HT-29 (cell line): ENCODE data around the gene SCFD2. TPM values are rescaled to one million over a fixed set of nuclear protein-coding genes. Genes with fewer than 3 reads are reported as not detected.

ENCODE experiments used
- DNase-seq: peaks from one replicate; pipeline ENCODE4 v3.0.0-alpha.2; 2015; ENCODE audit warnings: low spot score
- total RNA-seq: library from RNA; depleted of rRNA; stranded (reverse); fragments of >200 nt; shearing (Covaris generic); gene quantifications from 2 replicates; pipeline ENCODE4 v1.2.3, GENCODE V29; 2014

Gene SCFD2
- total RNA-seq, 1 experiment from 2014 or later = 33.1 TPM

DNA sequence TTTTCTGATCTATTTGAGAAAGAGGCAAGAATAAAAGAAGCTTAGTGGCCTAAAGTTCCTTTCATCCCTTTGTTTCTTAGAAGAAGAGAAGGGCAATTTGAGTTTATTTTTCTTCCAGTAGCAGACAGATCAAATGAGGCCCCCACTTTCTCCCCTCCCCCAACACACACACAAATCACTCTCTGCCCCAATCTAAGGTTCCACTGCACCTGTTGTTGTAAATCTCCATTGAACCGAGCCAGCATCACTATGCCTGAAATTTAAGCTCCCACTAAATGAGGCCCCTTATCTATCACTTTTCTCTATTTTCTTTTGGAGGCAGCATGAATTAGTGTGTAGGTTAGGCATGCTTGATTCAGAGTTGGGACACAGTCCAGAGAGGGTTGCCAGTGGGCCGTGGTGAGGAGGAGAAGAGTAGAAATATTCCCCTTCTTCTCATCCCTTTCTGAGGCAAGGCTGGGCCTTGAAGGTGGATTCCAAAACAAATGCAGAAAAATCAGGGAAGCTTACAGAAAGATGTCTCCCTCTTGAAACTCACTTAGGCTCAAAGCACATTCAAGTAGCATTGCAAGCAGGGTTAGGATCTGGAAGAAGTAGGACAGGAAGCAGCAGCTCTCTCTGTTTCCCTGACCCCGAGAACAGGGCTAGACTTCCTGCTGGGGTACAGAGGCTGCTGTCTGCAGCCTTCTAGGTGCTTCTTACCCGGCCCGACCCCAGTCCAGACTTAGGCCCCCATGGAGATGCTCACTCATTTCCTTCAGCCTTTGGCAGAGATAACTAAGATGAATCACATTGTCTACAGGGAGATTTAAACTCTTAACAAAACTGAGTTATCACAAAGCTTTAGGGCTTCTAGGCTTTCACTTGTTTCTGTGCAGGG, 433.0 kb downstream of the SCFD2 start:
- no peak for DNase-seq

DNA sequence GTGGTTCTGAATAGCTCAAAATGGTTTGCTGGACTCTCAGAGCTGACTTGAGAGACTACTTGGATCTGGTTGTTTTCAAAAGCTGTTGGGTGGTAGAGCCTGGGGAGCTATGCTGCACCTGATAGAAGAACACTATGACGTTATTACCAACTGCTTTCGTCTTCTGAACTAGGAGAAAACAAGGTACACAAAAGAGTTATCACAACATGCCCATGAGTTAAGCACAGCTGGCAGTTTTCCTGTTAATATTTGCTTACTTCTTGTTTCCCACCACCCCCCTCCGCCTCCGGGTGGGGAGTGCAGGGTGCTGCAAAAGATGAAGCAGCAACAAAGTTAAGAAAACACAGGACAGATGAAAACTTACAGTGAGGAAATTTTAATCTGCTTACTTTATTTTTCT, 434.6 kb downstream of the SCFD2 start:
- DNase-seq = no peak

DNA sequence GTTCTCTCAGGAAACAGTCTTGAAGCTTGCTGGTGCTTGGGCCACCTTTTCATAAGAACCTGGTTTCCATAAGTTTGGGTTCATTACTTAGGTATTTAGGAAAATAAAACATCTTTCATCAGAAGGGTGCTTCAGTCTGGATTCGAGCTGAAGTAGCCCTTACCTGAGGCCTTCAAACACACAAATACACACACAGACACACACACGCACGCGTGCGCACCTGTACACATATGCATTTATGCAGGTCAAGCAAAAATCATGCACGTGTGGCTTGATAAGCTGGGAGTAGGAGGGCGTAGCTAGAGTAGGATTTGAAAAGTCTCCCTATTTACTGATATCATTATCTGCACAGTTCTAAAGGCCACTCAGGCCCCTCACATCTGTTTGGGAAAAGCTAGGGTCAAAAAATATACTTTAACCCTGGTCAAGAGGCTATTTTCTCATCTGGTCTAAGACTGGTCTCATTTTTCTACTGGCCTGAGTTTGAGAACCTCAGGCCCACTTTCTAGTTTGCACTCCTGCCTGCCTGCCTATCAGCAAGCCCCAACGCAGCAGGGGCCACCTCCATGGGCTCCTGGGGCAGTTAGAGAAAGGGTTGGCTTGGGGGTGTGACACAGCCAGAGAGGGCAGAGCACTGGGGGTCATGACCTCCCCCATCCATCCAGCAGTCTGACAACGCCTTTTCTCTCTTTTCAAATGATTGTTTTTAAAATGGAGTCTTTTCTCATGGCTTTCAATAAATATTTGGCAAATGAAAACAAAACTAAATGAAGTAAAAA, 439.5 kb downstream of the SCFD2 start:
- no peak for DNase-seq

DNA sequence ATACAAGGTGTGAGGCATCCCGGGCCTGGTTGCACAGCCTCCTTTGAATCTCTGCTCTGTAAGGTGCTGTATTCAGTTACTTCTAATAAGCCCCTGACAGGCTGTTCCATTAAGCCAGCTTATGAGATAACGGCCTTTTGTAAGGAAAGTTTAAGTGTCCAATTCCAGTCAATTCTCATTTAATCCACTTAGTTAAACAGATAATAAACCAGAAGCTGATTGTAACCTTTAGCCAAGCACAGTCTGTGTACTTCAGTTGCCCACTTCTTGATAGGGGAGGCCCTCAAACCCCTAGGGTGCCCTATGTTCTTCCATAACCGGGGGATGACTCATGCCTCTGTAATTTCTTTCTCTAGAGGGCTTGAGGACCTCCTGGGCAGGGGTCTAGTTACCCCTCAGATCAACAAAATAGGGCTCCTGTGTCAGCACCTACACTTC, 440.3 kb downstream of the SCFD2 start:
- DNase-seq = no peak

DNA sequence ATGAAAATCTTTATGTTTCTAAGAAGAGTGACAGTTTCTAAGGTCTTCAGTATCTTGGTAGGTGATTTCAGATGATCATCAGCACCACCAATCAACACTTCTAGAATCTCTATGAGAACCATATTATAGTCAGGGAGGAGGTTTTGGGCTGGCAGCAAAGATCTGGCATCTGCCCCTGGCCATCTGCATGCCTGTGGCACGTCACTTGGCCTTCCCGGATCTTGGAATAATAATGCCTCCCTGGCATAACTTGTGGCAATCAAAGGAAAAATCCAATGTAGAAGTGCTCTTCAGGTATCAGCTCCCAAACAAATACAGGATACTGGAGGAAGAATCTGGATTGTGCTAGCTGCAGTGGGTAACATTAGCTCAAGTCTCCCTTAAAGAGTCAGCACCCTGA, 446.4 kb downstream of the SCFD2 start:
- DNase-seq = no peak

DNA sequence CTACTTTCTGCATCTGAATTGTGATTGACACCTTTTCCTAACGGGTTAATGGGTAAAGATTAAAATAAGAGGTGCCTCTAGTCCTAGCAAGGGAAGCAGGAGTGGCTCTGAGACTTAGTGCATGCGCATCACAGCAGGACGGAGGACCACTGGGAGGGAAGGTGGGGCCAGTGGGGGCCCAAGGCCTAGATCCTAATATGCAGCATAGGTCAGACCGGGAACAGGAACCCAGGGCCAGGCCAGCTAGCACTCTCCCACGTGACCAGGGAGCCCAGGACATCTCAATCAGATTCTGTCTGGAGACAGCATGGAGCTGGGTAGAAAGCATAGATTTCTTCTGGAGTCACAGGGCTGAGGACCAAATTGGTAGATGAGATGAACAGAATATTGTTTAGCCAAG, 448.0 kb downstream of the SCFD2 start:
- DNase-seq = no peak

DNA sequence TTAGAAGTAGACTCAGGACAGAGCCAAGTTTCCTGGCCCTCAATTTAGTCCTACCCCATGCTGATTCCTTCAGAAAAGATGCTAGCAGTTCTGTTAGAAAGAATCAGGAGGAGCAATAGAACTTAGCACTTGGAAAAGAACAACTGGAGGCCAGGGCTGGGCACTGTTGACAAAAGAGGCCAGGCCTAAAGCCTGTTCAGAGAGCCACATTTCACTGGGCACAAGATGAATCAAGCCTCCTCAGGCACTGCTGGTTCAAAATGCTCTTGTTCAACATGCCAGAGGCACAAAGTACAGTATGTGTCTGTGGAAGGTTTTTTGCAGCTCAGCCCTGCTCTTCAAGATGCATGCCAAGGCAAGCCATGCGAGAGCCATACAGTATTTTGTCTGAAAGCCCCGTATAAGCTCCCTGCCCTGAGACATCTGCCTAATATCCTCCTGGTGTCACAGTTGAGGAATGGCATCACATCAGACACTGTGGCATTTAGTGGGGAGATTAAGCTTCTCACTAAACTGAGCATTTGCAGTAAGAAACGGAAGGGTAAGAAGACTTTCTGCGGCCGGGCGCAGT, 450.0 kb downstream of the SCFD2 start:
- DNase-seq = no peak

DNA sequence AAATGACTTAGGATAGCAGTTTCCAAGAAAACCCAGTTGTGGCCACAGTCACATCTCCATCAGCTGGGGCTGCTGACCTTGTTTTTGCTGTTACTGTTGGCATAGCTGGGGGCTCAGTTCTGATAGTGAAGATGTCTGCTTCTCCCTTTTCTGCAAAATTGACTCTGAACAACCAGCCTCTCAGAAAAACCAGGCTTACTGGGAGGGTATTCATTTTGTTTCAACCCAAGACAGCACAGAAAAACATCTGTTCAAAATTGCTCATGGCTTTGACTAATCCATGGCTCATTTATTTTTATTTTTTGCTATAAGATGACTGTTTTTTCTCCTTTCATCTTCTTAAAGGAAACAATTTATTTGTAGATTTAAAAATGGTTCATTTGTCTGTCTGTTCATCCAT, 450.7 kb downstream of the SCFD2 start:
- no peak for DNase-seq

DNA sequence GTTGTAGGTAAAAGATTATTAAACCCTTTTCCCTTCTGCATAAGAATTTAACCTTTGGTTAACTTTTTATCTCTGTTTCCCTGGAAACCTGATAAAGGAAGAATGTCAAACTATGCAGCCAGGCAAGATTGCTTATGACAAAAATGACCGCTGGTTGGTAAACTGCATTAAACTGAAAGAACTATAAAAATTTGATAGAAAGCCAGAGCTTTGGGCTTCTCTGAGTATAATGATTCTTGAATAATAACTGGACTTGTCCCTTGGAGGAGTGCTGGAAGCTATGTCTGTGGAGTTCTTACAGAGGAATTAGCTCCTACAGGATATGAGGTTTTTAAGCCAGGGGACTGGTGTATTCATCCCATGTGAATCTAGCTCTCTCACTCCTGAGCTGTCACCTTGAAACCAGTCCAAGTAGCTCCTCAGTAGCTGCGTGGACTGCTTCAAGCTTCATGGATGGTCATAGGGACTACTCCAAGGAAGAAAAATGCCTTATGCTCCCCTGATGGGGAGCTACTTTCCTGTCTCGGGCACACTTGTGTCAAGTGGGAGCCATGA, 451.7 kb downstream of the SCFD2 start:
- DNase-seq = peak; percentile 83

DNA sequence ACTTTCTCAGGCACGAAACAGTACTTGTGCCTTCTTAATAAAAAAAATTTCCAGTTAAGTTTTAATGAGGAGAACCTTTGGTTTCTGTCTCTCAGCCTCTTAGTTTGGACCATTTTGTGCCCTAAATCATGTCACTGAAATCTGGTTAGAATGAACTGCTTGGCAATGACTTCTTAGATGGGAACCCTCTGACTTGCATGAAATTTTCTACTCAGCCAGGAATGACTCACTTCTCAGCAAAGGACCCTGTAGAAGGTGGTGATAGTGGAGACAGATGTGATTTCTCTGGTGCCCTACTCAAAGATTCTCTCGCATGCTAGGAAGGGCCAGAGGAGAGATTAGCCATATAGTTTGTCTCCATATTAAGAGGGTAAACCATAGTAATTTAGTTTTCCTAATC, 453.3 kb downstream of the SCFD2 start:
- DNase-seq = no peak

DNA sequence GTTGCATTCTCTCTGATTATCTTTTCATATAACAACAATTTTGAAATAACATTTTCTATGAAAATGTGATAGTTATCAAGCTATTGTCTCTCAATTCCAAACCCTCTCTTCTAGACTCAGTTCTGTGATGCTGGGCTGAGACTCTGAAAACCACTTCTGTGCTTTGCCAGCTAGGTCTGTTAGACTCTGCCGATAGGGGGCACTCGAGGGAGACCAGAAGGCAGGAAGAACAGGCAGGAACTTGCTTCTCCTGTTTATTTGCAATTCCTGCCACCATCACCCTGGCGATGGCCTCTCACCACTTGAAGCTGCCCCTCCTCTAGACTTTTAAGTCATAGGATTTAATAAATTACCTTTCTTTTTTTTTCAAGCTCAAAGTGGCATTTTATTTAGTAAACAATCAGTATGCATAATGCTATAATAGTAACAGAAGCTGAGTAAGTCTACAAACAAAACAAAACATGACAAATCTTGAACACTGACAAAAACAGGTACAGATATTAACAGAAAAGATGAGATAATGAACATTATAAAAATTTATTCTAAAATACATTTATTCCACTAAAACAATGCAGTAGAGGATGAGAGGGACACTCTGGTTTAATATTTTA, 454.1 kb downstream of the SCFD2 start:
- DNase-seq = peak; percentile 89

DNA sequence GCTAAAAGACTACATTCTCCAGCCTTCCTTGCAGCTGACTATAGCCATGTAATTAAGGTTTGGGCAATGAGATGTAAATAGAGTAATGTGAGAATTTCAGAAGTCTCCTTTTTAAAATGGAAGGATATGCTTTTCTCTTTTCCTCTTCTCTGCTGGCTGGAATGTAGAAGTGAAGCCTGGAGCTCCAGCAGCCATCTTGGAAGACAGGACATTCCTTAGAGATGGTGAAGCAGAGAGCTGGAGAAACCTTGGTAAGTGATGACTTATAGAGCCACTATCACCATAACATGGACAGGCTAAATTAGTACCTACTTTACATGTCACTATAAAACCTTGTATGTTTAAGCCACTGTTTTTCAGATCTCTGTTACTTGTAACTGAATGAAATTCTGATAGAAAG, 455.7 kb downstream of the SCFD2 start:
- no peak for DNase-seq

DNA sequence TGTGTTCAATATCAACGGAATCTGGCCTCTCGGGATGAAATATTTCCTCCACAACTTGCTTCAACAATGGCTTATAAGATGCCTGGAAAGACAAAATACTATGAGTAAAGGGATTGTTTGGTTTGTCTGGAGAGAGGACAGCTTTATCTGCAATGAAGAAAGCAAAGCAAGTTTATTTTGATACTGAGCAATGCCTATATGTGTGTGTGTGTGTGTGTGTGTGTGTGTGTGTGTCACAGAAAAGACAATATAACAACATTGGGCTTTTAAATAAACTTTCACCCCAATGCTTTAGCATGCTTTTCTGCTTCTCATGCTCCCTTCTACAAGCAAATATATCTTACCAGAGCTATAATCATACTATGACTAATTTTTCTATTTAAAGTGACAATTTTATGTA, 458.4 kb downstream of the SCFD2 start:
- DNase-seq = no peak

DNA sequence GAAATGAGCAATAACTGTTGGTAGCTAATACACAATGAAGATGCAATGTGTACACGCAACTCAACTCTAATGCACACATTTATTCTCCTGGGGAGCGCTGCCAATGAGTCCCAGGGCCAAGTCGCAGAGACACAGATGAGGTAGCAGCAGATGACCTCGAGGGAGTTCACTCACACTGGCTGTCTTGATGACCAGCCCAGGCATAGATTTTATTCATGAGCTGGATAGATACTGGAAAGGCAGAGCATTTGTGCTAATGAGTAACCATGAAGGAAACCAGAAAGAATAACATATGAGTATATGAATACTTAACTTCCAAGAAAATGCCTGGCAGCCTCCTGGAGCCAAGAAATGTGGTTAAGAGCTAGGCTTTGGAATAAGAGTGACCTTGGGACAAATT, 461.4 kb downstream of the SCFD2 start:
- no peak for DNase-seq

DNA sequence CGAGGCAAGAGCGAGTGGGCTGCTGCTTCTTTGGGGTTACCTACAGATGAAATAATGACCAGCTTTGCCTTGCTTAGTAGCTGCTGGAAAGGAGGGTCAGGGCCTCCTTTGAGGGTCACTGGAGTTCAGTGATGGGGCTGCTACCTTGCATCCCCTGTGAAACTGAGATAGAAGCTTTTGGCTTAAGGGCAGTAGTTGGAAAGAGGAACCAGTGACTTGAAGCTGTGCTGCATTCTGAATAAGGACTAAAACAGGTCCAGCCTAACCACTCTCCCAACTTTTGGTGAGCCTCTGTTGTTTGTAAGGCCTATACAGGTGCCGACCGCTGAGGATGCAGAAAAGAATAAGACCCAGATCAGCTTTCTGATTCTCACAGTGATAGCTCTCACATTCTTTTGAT, 462.6 kb downstream of the SCFD2 start:
- DNase-seq = no peak

DNA sequence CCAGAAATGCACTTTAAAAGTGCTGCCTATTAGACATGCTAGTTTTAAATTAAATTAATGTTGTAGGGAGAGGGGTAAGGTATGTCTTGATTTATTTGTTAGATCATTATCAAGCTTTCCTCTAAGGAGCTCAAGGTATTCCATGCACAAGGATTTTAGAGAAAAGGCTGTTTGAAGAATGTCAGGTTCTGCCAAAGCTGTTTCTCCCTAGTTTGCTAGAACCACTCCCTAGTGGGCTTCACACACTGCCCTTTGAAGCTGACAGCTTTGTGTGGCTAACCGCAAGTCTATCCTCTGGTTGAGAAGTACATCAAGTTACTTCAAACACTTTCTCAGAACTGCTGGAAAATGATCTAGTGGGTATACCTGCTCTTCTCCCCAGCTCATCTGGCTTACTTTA, 471.4 kb downstream of the SCFD2 start:
- no peak for DNase-seq

DNA sequence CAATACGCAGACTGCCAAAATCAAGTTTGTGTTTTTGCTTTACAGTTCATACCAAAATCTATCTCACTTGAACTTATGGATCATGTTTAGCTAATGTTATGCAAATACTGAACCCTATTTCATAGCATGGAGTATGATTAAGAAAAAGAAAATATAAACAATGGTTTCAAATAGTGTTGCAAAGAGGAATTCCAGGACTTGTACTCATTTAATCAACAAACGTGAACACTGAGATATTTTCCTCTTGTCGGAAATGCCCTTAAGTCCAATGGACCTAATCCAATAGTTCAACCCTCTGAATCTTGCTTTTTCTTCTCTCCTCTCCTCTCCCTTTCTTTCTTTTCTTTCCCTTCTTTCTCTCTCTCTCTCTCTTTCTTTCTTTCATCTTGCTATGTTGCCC, 473.0 kb downstream of the SCFD2 start:
- DNase-seq = no peak

DNA sequence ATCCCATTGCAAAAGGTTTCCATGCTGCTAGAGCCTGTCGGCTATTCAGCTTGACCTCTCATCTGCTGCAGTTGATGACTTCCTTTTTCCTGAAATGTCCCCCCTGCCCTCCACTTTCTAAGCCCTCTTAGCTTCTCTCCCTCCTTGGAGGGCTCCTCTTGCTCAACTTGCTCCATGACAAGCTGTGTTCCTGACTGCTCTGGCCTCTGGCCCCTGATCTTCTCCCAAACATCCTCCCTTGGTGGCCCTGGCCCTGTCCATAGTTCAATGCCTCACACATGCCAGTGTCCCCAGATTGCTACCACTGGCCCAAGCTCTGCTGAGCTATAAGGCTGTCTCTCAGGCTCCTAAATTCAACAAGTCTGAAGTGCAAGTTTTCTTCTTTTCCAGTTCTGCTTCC, 474.1 kb downstream of the SCFD2 start:
- no peak for DNase-seq

DNA sequence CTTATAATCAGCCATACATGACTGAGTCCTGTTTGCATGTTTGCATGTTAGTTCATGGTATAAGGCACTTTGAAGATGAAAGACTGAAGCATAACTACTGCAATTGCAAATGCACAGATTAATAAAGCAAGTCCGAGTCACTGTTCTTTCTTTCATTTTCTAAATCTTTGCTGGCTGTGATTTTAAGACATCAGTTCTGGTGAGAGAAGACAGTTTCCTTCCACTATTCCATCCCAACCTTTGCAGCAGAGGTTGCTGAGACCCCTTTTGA, 475.4 kb downstream of the SCFD2 start:
- DNase-seq = no peak

DNA sequence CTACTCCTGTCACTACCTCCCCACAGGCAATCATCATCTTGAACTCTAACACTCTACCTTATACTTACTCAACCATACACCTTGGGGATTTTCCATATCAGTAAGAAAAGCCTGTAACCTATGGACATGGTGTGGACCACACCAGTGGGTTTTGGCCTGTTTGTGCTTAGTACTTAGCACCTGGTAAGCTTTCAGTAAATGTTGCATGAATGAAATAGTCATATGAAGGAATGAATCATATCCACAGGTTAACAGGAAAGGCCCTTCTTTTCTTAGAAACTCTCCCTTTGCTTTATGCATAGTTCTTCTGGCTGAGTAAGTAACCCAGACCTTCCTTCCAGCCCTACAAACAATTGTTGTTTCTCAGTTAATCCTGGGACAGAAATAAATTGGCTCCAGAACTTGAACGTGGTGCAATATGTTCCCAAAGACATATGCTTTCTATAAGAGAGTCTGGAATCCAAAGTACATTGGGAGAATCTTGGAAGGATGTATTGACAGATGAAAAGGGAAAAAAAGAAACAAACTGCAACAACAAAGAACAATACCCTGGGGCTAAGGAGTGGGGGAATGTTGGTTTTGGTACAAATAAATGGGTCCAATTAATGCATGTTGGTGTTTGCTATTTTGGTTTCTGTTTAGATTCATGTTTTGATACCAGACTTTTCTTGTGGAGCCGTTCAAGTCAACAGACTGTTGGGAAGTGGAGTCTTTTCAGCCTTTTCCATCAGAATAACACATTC, 475.9 kb downstream of the SCFD2 start:
- DNase-seq = no peak

DNA sequence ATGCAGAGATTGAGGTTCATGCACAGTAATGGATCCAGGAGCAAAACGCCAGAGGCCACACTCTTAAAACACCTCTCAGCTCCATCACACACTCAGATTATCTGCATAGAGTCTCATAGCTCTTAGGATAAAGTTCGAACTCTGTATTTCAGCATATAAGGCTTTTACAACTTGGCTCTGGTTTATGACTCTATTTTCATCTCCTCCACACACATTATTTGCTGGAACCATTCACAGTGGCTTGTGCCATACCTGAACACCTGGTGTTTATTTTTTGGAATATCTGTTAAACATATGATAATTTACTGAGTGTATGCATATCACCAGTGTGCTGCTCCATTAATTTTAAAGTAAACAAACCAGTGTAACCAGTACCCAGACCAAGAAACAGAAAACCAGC, 476.5 kb downstream of the SCFD2 start:
- no peak for DNase-seq
